Ascending aorta (tissue), 2 donors: ENCODE data around the gene CAND2. TPM values are rescaled to one million over a fixed set of nuclear protein-coding genes. Genes with fewer than 3 reads are reported as not detected.
"Not testable (repeated sequence)": the region's sequence is repeated elsewhere in the genome, so short reads cannot be mapped to it uniquely, and the experiment has no call there.

Experiments used
- DNase-seq, 2 donors: peaks; one replicate each; pipeline ENCODE4 v3.0.0-alpha.2; 2019; ENCODE audit warnings: low spot score in 2 of 2
- H3K27ac ChIP-seq, 2 donors: fragments of 200-600 bp; sonication (generic); one replicate each; pipeline ENCODE4 v1.5.1; 2016 to 2017; ENCODE audit warnings: mild to moderate bottlenecking in 1 of 2
- H3K27me3 ChIP-seq: fragments of 200-600 bp; sonication (generic); one replicate; pipeline ENCODE4 v1.5.1; 2017
- H3K36me3 ChIP-seq, 2 donors: fragments of 200-600 bp; sonication (generic); one replicate each; pipeline ENCODE4 v1.5.1; 2016
- H3K4me1 ChIP-seq, 2 donors: fragments of 200-600 bp; sonication (generic); one replicate each; pipeline ENCODE4 v1.5.1; 2016 to 2017; ENCODE audit warnings: mild to moderate bottlenecking in 1 of 2
- H3K4me3 ChIP-seq, 2 donors: fragments of 200-600 bp; sonication (generic); one replicate each; pipeline ENCODE4 v1.5.1; 2016 to 2017; ENCODE audit warnings: mild to moderate bottlenecking in 1 of 2
- H3K9me3 ChIP-seq, 2 donors: fragments of 200-600 bp; sonication (generic); one replicate each; pipeline ENCODE4 v1.5.1; 2016
- CTCF ChIP-seq, 3 experiments: fragments of 200-600 bp in 2 of 3; fragments of 450-650 bp in 1 of 3; sonication (generic) in 2 of 3; IDR thresholded peaks; one replicate each; pipeline ENCODE4 v1.5.1; 2016 to 2019; ENCODE audit warnings: antibody characterized with exemption in 3 of 3, mild to moderate bottlenecking in 1 of 3, moderate library complexity in 1 of 3
- intact Hi-C: fragments of 100-400 bp; cut with DNase I; formaldehyde crosslinking; loops from one replicate; pipeline ENCODE4 v1.15.1; 2023
- total RNA-seq: library from RNA; depleted of rRNA; stranded (reverse); fragments of >200 nt; gene quantifications from one replicate; pipeline ENCODE4 v1.1.0, GENCODE V29; 2016

The CAND2 gene
- total RNA-seq, 1 donor from 2014 or later, result 14.4 TPM

- intact Hi-C loops, result no loop called here
- peaks cover 24 to 49% of the 10 kb centered on the region in 2 donors for H3K36me3 ChIP-seq
- no peak for DNase-seq
- no peak overlapping the region for H3K27ac ChIP-seq
- H3K4me1 ChIP-seq, result peaks cover 0 to 19% of the 10 kb centered on the region in 2 donors
- no peak for TF ChIP-seq CTCF (IDR thresholded peaks at IDR 0.05)
- H3K9me3 ChIP-seq, result no peaks in the 10 kb centered on the region
- peak overlapping the region in 1 of 2 donors; percentile 71 for H3K4me3 ChIP-seq
- no peaks in the 10 kb centered on the region for H3K27me3 ChIP-seq
Measured at GRCh38 chr3:12839156-12839946, 42.9 kb downstream of the CAND2 start.

- Histone ChIP-seq H3K4me1 (peaks cover 0 to 19% of the 10 kb centered on the region in 2 donors), H3K27ac (peak overlapping the region; percentile 91 to 95), H3K4me3 (peak overlapping the region; percentile 71 to 84), H3K36me3 (peaks cover 16 to 41% of the 10 kb centered on the region in 2 donors)
- intact Hi-C loops, result loop anchor here (2.0 to 5.0 kb wide), 3 partner anchors 29 to 358 kb away; partner anchors contain the start of genes CAND2 and TSEN2
- DNase-seq, H3K27me3 ChIP-seq, H3K9me3 ChIP-seq: not testable (repeated sequence)
Measured at GRCh38 chr3:12840148-12840547, 43.7 kb downstream of the CAND2 start.

GRCh38 chr3:12840591-12841148 is 44.2 kb downstream of the CAND2 start:
- Histone ChIP-seq H3K27ac (peak overlapping the region; percentile 91 to 95), H3K4me1 (peaks cover 0 to 19% of the 10 kb centered on the region in 2 donors), H3K9me3 (no peaks in the 10 kb centered on the region), H3K4me3 (peak overlapping the region; percentile 71 to 84), H3K27me3 (no peaks in the 10 kb centered on the region), H3K36me3 (peaks cover 11 to 36% of the 10 kb centered on the region in 2 donors)
- intact Hi-C loops, result loop anchor here (1.0 to 5.0 kb wide), 4 partner anchors 28 to 358 kb away; partner anchors contain the start of genes CAND2 and TSEN2
- no peak for DNase-seq
- no peak for TF ChIP-seq CTCF (IDR thresholded peaks at IDR 0.05)

- no peaks in the 10 kb centered on the region for H3K9me3 ChIP-seq
- intact Hi-C loops, result loop anchor here (1.0 to 5.0 kb wide), 4 partner anchors 27 to 359 kb away; partner anchors contain the start of genes CAND2 and TSEN2
- H3K27ac ChIP-seq, result peak within 1 kb of the TSS; percentile 91 to 95
- H3K36me3 ChIP-seq, result peaks cover 6 to 29% of the 10 kb centered on the region in 2 donors
- peaks cover 0 to 19% of the 10 kb centered on the region in 2 donors for H3K4me1 ChIP-seq
- peak within 1 kb of the TSS; percentile 71 to 84 for H3K4me3 ChIP-seq
- peak; percentile 31 to 92 for DNase-seq
- no peaks in the 10 kb centered on the region for H3K27me3 ChIP-seq
- TF ChIP-seq CTCF (IDR thresholded peaks at IDR 0.05), result peak; percentile 74 to 82 (median 78)
Measured at GRCh38 chr3:12841149-12841969, 44.9 kb downstream of the CAND2 start, which contains the start of gene RPL32. Gene RPL32, minus strand, starts transcription at chr3:12841565. Its CDS starts 1,328 bp downstream, at chr3:12840237.

- Histone ChIP-seq H3K36me3 (peaks cover 6 to 23% of the 10 kb centered on the region in 2 donors), H3K27ac (peak overlapping the region; percentile 91 to 95), H3K4me1 (peaks cover 0 to 19% of the 10 kb centered on the region in 2 donors), H3K4me3 (peak overlapping the region in 1 of 2 donors; percentile 71), H3K9me3 (no peaks in the 10 kb centered on the region), H3K27me3 (no peaks in the 10 kb centered on the region)
- no peak for TF ChIP-seq CTCF (IDR thresholded peaks at IDR 0.05)
- DNase-seq, result no peak
- intact Hi-C loops, result loop anchor here (1.0 to 5.0 kb wide), 4 partner anchors 27 to 360 kb away; partner anchors contain the start of genes CAND2 and TSEN2
Measured at GRCh38 chr3:12841970-12842328, 45.5 kb downstream of the CAND2 start.
